Breast epithelium (tissue), 4 donors: ENCODE measurements around the gene ASTN2. TPM values are rescaled to one million over a fixed set of nuclear protein-coding genes. Genes with fewer than 3 reads are reported as not detected.

Experiments used
- DNase-seq, 2 donors: peaks; one replicate each; pipeline ENCODE4 v3.0.0-alpha.2; 2019; ENCODE audit warnings: low spot score in 2 of 2
- H3K27ac ChIP-seq, 2 donors: fragments of 200-600 bp; sonication (generic) in 1 of 2; one replicate each; pipeline ENCODE4 v1.5.1; 2016 to 2019; ENCODE audit warnings: mild to moderate bottlenecking in 1 of 2
- H3K27me3 ChIP-seq, 2 donors: fragments of 200-600 bp; sonication (generic) in 1 of 2; one replicate each; pipeline versions ENCODE4 v1.5.1 to v1.6.0; 2017 to 2019; ENCODE audit warnings: control low read depth in 1 of 2, mild to moderate bottlenecking in 1 of 2
- H3K36me3 ChIP-seq: fragments of 200-600 bp; one replicate; pipeline ENCODE4 v1.5.1; 2019
- H3K4me1 ChIP-seq, 2 donors: fragments of 200-600 bp; sonication (generic); one replicate each; pipeline ENCODE4 v1.5.1; 2016 to 2019; ENCODE audit warnings: control low read depth in 1 of 2
- H3K4me3 ChIP-seq, 3 donors: fragments of 200-600 bp; sonication (generic); 1 replicate in 2 of 3; 2 replicates in 1 of 3; pipeline ENCODE4 v1.5.1; 2016 to 2019; ENCODE audit warnings: mild to moderate bottlenecking in 3 of 3, moderate library complexity in 2 of 3
- H3K9me3 ChIP-seq, 2 donors: fragments of 200-600 bp; sonication (generic) in 1 of 2; one replicate each; pipeline ENCODE4 v1.5.1; 2016 to 2019; ENCODE audit warnings: control low read depth in 1 of 2
- POLR2A ChIP-seq: fragments of 450-650 bp; IDR thresholded peaks from one replicate; pipeline ENCODE4 v1.6.1; 2016; ENCODE audit warnings: antibody characterized with exemption, mild to moderate bottlenecking, moderate library complexity
- POLR2AphosphoS5 ChIP-seq, 3 donors: sonication (generic); formaldehyde crosslinking; IDR thresholded peaks; one replicate each; pipeline ENCODE4 v1.6.1; 2017; ENCODE audit warnings: antibody characterized with exemption in 3 of 3
- intact Hi-C: fragments of 100-400 bp; cut with DNase I; formaldehyde crosslinking; loops from one replicate; pipeline ENCODE4 v1.15.1; 2023; ENCODE audit warnings: low total_unique reads
- total RNA-seq, 3 donors: library from RNA; depleted of rRNA; stranded (reverse); fragments of >200 nt; gene quantifications; one replicate each; pipeline ENCODE4 v1.1.0, GENCODE V29; 2016
- TF ChIP-seq, protein P1 (sequence below), 3 donors: fragments of 450-650 bp; IDR thresholded peaks; one replicate each; pipeline ENCODE4 v1.5.1; 2016 to 2017; ENCODE audit warnings: antibody characterized with exemption in 3 of 3, mild to moderate bottlenecking in 3 of 3, moderate library complexity in 3 of 3

ASTN2 gene
- total RNA-seq, 3 donors from 2014 or later: 9.1 to 13.8 (median 9.8) TPM

DNA sequence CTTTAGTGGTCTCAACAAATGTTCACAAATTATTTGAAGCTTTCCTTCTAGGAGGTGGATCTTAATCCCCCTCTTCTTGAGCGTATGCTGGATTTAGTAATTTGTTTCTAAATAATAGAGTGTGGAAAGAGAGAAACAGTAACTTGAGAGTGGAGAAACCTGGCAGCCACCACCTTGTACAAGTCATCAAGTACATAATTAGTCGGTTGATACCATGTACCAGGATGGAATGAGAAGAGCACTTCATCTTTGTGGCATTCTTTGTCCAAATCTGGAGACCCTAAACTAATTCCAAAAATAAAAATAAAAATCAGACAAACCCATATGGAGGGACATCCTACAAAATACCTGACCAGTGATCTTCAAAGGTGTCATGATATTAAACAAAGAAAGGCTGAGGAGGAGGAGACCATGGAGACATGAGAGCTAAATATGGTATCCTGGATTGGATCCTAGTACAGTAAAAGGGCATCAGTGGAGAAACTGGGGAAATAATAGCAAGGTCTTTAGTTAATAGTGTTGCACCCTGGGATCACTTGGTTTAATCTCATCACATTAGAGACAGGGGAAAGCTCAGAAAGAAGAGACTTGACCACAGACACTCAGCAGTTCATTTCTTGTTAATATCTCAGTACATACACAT is 147.9 kb downstream of the ASTN2 start:
- intact Hi-C loops: no loop called here
- DNase-seq: no peak
- no peak overlapping the region for H3K4me3 ChIP-seq
- no peaks in the 10 kb centered on the region for H3K4me1 ChIP-seq
- TF ChIP-seq POLR2AphosphoS5 (IDR thresholded peaks at IDR 0.05) (no peak), POLR2A (no peak)
- TF ChIP-seq, protein P1, sequence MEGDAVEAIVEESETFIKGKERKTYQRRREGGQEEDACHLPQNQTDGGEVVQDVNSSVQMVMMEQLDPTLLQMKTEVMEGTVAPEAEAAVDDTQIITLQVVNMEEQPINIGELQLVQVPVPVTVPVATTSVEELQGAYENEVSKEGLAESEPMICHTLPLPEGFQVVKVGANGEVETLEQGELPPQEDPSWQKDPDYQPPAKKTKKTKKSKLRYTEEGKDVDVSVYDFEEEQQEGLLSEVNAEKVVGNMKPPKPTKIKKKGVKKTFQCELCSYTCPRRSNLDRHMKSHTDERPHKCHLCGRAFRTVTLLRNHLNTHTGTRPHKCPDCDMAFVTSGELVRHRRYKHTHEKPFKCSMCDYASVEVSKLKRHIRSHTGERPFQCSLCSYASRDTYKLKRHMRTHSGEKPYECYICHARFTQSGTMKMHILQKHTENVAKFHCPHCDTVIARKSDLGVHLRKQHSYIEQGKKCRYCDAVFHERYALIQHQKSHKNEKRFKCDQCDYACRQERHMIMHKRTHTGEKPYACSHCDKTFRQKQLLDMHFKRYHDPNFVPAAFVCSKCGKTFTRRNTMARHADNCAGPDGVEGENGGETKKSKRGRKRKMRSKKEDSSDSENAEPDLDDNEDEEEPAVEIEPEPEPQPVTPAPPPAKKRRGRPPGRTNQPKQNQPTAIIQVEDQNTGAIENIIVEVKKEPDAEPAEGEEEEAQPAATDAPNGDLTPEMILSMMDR (IDR thresholded peaks at IDR 0.05): no peak
- no peak overlapping the region for H3K27ac ChIP-seq
- H3K27me3 ChIP-seq: no peaks in the 10 kb centered on the region
- no peaks in the 10 kb centered on the region for H3K9me3 ChIP-seq
- H3K36me3 ChIP-seq: no peaks in the 10 kb centered on the region

DNA sequence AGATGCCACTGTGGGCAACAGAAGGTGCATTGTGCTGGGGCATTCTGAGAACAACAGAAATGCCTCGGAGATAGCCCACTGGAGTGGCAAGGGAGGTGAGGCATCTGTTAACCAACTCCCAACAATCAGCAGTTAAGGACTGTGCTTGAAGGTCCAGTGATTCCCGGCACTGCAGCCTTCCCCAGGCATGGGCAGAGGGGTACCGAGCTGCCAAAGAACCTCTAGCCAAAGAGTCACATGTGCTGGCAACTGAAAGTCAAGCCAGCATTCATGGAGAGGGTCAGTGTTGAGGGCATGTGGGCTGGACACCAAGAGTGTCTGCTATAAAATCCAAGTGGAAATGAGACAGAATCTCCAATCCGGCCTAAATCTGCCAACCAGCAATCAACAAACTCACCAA is 149.6 kb downstream of the ASTN2 start:
- no peaks in the 10 kb centered on the region for H3K4me1 ChIP-seq
- no peak for DNase-seq
- no peaks in the 10 kb centered on the region for H3K9me3 ChIP-seq
- H3K36me3 ChIP-seq: no peaks in the 10 kb centered on the region
- no peak overlapping the region for H3K4me3 ChIP-seq
- intact Hi-C loops: no loop called here
- H3K27me3 ChIP-seq: no peaks in the 10 kb centered on the region
- no peak overlapping the region for H3K27ac ChIP-seq
- no peak for TF ChIP-seq POLR2A
- TF ChIP-seq, protein P1 (IDR thresholded peaks at IDR 0.05): no peak
- TF ChIP-seq POLR2AphosphoS5 (IDR thresholded peaks at IDR 0.05): no peak

DNA sequence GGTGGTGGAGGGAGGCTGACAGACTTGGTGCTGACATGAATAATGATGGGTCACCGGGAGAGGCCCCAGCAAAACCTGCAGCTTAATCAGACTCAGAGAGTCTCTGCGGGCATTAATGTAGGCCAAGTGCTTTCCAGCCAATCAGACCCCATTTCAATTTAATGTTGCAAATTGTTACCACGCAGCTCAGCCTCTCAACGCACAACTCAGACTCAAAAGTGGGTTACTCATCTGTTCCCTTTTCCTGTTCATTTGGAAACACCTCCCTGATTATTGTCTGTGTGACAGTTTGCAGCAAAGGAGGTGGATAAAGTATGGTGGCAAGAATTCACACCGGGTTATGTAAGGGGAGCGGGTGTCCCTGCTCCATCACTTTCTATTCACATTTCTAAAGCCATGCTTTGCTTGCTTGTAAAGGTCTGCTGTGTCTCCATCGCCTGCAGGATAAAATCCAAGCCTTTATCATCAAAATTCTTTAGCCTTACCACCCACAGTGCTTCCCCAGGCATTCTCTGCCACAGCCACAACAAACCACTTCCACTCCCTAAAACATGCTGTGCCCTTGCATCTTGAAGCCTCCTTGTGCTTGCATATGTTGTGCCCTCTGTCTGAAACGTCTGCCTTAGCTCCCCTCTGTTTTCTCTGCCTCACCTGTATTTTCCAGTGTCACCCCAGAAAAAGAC is 156.5 kb downstream of the ASTN2 start:
- no peaks in the 10 kb centered on the region for H3K4me1 ChIP-seq
- H3K4me3 ChIP-seq: no peak overlapping the region
- H3K9me3 ChIP-seq: no peaks in the 10 kb centered on the region
- DNase-seq: no peak
- TF ChIP-seq, protein P1 (IDR thresholded peaks at IDR 0.05): no peak
- no peaks in the 10 kb centered on the region for H3K36me3 ChIP-seq
- no peak overlapping the region for H3K27ac ChIP-seq
- no peaks in the 10 kb centered on the region for H3K27me3 ChIP-seq
- intact Hi-C loops: no loop called here

DNA sequence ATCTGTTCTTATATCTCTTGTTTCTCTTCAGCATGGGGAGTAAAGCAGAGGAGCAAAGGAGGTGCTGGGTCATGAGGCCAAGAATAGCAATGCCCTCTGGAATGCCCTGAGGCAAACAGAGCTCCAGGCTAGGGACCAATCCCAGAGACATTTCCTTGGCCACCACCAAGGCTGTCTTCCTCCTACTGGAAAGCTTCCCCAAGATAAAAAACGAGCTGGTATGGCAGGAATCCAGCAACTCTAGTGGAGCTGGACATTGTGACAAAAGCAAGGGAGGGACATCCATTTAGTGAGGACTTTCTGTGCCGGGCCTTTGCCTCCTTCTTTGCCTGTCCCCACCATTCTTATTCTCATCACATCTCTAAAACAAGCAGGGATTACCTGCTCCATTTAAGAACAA is 161.6 kb downstream of the ASTN2 start:
- no peak for DNase-seq
- TF ChIP-seq, protein P1 (IDR thresholded peaks at IDR 0.05): no peak
- TF ChIP-seq POLR2A (no peak), POLR2AphosphoS5 (IDR thresholded peaks at IDR 0.05) (no peak)
- no peak overlapping the region for H3K27ac ChIP-seq
- no peaks in the 10 kb centered on the region for H3K4me1 ChIP-seq
- intact Hi-C loops: no loop called here
- no peaks in the 10 kb centered on the region for H3K27me3 ChIP-seq
- H3K36me3 ChIP-seq: no peaks in the 10 kb centered on the region
- H3K9me3 ChIP-seq: no peaks in the 10 kb centered on the region
- H3K4me3 ChIP-seq: no peak overlapping the region

DNA sequence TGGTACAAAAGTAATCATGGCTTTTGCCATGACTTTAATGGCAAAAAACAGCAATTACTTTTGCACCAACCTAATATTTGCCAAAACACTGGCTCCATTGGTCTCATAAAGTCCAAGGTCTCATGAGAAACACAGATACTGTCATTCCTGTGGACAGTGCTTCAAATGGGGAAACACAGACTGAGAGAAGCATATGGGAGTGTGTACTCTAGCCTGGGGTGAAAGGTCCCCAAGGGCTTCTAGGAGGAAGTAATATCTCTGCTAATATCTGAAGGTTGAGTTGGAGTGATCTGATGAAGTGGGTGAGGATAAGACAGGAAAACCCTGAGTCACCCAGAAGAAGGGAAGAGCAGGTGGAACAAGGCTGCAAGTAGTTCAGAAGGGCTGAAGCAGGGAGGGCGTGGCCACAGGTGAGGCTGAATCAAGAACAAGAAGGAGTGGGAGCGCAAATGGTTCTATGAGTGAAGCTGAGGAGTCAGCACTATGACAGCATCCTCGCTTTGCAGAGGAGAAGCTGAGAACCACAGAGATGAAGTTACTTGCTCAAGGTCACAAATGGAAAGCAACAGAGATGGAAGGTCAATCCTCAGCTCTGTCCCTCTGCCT is 164.1 kb downstream of the ASTN2 start:
- Histone ChIP-seq H3K36me3 (no peaks in the 10 kb centered on the region), H3K4me1 (no peaks in the 10 kb centered on the region), H3K27me3 (no peaks in the 10 kb centered on the region), H3K27ac (no peak overlapping the region), H3K4me3 (no peak overlapping the region), H3K9me3 (no peaks in the 10 kb centered on the region)
- intact Hi-C loops: no loop called here
- no peak for TF ChIP-seq POLR2A
- no peak for TF ChIP-seq POLR2AphosphoS5 (IDR thresholded peaks at IDR 0.05)
- TF ChIP-seq, protein P1 (IDR thresholded peaks at IDR 0.05): no peak
- no peak for DNase-seq
